Glutamatergic neuron (in vitro differentiated cells): ENCODE data around the gene PPP1R14B. TPM values are rescaled to one million over a fixed set of nuclear protein-coding genes. Genes with fewer than 3 reads are reported as not detected.

Source experiments
- DNase-seq: peaks from one replicate; pipeline ENCODE4 v3.0.0; 2022
- H3K27ac Mint-ChIP-seq: one replicate; pipeline ENCODE4 v1.8.0; 2020; ENCODE audit warnings: mild to moderate bottlenecking, mixed read lengths, inconsistent platforms; ENCODE audit not compliant: unreplicated experiment
- H3K27me3 Mint-ChIP-seq: one replicate; pipeline ENCODE4 v1.8.0; 2020; ENCODE audit warnings: mild to moderate bottlenecking, moderate library complexity, mixed read lengths, inconsistent platforms; ENCODE audit not compliant: unreplicated experiment
- H3K36me3 Mint-ChIP-seq: one replicate; pipeline ENCODE4 v1.8.0; 2020; ENCODE audit warnings: mild to moderate bottlenecking, mixed read lengths, inconsistent platforms; ENCODE audit not compliant: unreplicated experiment
- H3K4me1 Mint-ChIP-seq: one replicate; pipeline ENCODE4 v1.8.0; 2020; ENCODE audit warnings: mild to moderate bottlenecking, low read depth, mixed read lengths, inconsistent platforms; ENCODE audit not compliant: unreplicated experiment
- H3K4me3 Mint-ChIP-seq: one replicate; pipeline ENCODE4 v1.8.0; 2020; ENCODE audit warnings: mild to moderate bottlenecking, mixed read lengths, inconsistent platforms; ENCODE audit not compliant: unreplicated experiment
- H3K9me3 Mint-ChIP-seq: one replicate; pipeline ENCODE4 v1.8.0; 2020; ENCODE audit warnings: mild to moderate bottlenecking, moderate library complexity, mixed read lengths, inconsistent platforms; ENCODE audit not compliant: unreplicated experiment
- total RNA-seq: library from RNA; stranded (reverse); fragmentation: NEBNext Ultra II Directional; extraction: Animal tissue kit (Norgen Biotek cat#: 25700); gene quantifications from one replicate; pipeline ENCODE4 v1.2.1, GENCODE V29; 2021; ENCODE audit not compliant: unreplicated experiment
- TF ChIP-seq, protein P1 (sequence below): fragments of 200-600 bp; sonication (generic); IDR thresholded peaks from one replicate; pipeline ENCODE4 v1.5.0; 2021; ENCODE audit not compliant: partially characterized antibody, unreplicated experiment

PPP1R14B gene
- total RNA-seq, 1 donor from 2014 or later = 348 TPM

DNA sequence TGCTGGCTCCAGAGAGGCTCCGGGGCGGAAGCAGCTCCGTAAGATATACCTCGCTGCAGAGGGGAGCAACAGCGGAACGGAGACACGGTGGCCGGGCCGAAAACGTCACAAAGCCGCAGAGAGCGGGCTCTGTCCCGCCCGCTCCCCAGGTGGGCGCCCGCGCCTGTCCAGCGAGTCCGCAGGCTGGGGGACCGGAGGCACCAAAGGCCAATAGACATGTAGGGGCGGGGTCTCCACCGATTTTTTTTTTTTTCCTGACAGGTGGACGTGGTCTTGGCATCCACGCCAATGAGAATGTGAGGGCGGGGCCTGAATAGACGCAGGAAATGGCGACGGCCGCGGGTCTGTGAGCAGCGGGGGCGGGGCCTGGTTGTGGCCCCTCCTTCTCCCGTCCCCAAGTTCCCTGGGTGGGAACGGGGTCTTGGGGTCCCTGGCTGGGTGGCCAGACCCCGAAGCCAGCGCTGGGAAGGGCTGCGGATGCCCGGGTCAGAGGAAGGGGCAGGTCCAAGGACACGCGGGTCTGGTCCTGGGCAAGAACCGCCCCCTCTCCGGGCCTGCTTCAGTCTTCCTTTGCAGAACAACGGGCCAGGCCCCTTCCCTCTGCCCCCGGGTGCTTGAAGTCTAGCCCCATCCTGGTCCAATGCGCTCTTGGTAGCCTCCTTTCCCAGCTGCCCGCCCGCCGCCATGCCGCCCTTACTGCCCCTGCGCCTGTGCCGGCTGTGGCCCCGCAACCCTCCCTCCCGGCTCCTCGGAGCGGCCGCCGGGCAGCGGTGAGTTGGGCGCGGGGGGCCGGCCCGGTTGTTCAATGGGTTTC, 16.4 kb downstream of the PPP1R14B start, which contains the start of gene DNAJC4:
Gene DNAJC4, plus strand, starts transcription at position 378 of the 814 bp plus-strand sequence. Its CDS starts 307 bp downstream, at position 685.
- TF ChIP-seq, protein P1, sequence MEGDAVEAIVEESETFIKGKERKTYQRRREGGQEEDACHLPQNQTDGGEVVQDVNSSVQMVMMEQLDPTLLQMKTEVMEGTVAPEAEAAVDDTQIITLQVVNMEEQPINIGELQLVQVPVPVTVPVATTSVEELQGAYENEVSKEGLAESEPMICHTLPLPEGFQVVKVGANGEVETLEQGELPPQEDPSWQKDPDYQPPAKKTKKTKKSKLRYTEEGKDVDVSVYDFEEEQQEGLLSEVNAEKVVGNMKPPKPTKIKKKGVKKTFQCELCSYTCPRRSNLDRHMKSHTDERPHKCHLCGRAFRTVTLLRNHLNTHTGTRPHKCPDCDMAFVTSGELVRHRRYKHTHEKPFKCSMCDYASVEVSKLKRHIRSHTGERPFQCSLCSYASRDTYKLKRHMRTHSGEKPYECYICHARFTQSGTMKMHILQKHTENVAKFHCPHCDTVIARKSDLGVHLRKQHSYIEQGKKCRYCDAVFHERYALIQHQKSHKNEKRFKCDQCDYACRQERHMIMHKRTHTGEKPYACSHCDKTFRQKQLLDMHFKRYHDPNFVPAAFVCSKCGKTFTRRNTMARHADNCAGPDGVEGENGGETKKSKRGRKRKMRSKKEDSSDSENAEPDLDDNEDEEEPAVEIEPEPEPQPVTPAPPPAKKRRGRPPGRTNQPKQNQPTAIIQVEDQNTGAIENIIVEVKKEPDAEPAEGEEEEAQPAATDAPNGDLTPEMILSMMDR = no peak
- DNase-seq = peak; percentile 89
- Mint-ChIP-seq H3K9me3 (peaks cover 3% of the 10 kb centered on the region), H3K27ac (peak within 1 kb of the TSS; percentile 40), H3K36me3 (no peaks in the 10 kb centered on the region), H3K27me3 (peaks cover 15% of the 10 kb centered on the region), H3K4me1 (no peaks in the 10 kb centered on the region), H3K4me3 (peak within 1 kb of the TSS; percentile 88)

DNA sequence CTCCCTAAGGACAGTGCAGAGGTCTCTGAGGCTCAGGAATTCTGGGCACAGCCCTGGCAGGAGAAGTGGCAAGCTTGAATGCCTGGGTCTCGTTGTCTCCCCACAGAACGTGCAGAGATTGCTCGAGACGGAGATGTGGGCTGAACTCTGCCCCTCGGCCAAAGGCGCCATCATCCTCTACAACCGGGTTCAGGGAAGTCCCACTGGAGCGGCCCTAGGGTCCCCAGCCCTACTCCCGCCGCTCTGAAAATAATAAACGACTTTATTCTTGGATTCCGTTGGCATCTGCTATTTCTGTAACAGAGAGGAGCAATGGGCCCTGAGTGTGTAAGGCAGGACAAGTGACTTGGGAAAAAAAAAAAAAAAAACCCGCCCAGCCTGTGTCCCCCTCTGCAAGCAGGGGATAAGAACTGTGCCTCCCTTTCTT, 17.0 kb downstream of the PPP1R14B start:
- Mint-ChIP-seq H3K36me3 (no peaks in the 10 kb centered on the region), H3K9me3 (peaks cover 2% of the 10 kb centered on the region), H3K4me3 (peak overlapping the region; percentile 88), H3K27me3 (peaks cover 12% of the 10 kb centered on the region), H3K27ac (no peak overlapping the region), H3K4me1 (no peaks in the 10 kb centered on the region)
- DNase-seq = no peak
- TF ChIP-seq, protein P1 = no peak

DNA sequence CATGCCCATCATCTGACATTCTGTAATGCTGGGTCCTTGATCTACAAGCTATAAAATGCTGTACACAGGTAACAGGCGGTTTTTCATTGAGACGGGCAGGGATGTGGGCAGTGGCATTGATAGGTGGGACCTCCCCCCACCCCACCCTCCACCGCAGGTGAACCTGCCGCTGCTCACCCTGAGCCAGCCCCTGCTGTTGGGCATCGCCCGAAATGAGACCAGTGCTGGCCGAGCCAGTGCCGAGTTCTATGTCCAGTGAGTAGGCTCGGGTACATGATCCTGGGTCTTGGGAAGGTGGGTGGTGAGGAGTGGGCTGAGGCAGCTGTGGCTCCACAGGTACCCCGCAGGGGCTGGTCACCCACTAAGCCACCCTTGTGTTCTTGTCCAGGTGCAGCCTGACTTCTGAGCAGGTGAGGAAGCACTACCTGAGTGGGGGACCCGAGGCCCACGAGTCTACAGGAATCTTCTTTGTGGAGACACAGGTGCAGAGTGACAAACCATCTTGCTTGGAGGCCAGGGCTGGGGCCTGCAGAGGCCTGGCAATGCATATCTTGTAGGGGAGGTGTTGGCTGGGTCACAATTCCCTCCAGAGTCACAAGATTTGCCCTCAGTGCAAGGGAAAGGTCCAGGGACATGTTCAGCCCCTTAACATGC, 17.5 kb downstream of the PPP1R14B start:
- H3K36me3 Mint-ChIP-seq = no peaks in the 10 kb centered on the region
- H3K4me1 Mint-ChIP-seq = no peaks in the 10 kb centered on the region
- no peak for DNase-seq
- H3K27me3 Mint-ChIP-seq = peaks cover 12% of the 10 kb centered on the region
- H3K27ac Mint-ChIP-seq = no peak overlapping the region
- H3K9me3 Mint-ChIP-seq = peaks cover 2% of the 10 kb centered on the region
- TF ChIP-seq, protein P1 = no peak
- peak overlapping the region; percentile 88 for H3K4me3 Mint-ChIP-seq

DNA sequence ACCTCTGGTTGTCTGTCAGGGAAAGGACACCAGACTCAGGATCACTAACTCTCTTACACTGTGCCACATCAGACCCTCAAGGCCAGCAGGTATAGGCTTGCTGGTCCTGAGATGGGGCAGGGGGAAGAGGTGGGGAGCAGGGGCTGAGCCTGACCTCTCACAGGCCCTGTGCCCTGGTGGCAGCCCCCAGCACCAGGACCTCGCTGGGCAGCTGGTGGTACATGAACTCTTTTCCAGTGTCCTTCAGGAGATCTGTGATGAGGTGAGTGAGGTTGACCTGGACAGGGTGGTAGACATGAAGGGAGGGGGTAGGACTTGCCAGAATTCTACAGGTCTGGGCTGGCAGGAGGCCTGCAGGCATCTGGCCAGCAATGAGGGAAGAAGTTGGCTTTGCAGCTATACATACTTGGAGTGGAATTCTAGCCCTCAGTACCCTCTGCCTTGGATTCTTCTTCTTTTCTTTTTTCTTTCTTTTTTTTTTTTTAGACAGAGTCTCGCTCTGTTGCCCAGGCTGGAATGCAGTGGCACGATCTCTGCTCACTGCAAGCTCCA, 19.3 kb downstream of the PPP1R14B start:
- DNase-seq = no peak
- Mint-ChIP-seq H3K4me1 (no peaks in the 10 kb centered on the region), H3K27me3 (peaks cover 10% of the 10 kb centered on the region), H3K27ac (no peak overlapping the region), H3K9me3 (peaks cover 2% of the 10 kb centered on the region), H3K4me3 (peak overlapping the region; percentile 80), H3K36me3 (no peaks in the 10 kb centered on the region)
- TF ChIP-seq, protein P1 = no peak
